Head of caudate nucleus (tissue), 42 donors: ENCODE data around the gene PML.

Experiments
- DNase-seq, 42 donors: peaks; one replicate each; pipeline versions ENCODE4 v3.0.0 to v3.0.0-alpha.2; 2020 to 2021; ENCODE audit warnings: mixed read lengths in 7 of 42
- intact Hi-C: fragments of 100-400 bp; cut with DNase I; formaldehyde crosslinking; loops from one replicate; pipeline ENCODE4 v1.15.0; 2022

Gene PML

GRCh38 chr15:73983211-73983727 is 11.2 kb upstream of the PML start:
- intact Hi-C loops: loop anchor here (10.0 kb wide), 1 partner anchor 62 kb away; no protein-coding TSS in a partner anchor
- DNase-seq: peak in 2 of 42 donors; percentile 29 to 57

GRCh38 chr15:73983773-73984172 is 10.7 kb upstream of the PML start:
- DNase-seq: peak in 1 of 42 donors; percentile 5
- intact Hi-C loops: loop anchor here (10.0 kb wide), 1 partner anchor 61 kb away; no protein-coding TSS in a partner anchor

- no peak for DNase-seq
- intact Hi-C loops: loop anchor here (10.0 kb wide), 1 partner anchor 60 kb away; no protein-coding TSS in a partner anchor
Observed at GRCh38 chr15:73984208-73984979, 10.1 kb upstream of the PML start.

- no peak for DNase-seq
- intact Hi-C loops: loop anchor here (10.0 kb wide), 1 partner anchor 60 kb away; no protein-coding TSS in a partner anchor
Observed at GRCh38 chr15:73985101-73985873, 9.2 kb upstream of the PML start.

GRCh38 chr15:73986055-73986775 is 8.3 kb upstream of the PML start:
- peak in 23 of 42 donors; percentile 18 to 72 (median 43) for DNase-seq
- intact Hi-C loops: loop anchor here (10.0 kb wide), 1 partner anchor 59 kb away; no protein-coding TSS in a partner anchor

GRCh38 chr15:73986776-73987056 is 7.8 kb upstream of the PML start:
- no peak for DNase-seq
- intact Hi-C loops: loop anchor here (10.0 kb wide), 1 partner anchor 58 kb away; no protein-coding TSS in a partner anchor

GRCh38 chr15:73987250-73987649 is 7.3 kb upstream of the PML start:
- intact Hi-C loops: loop anchor here (10.0 kb wide), 1 partner anchor 58 kb away; no protein-coding TSS in a partner anchor

GRCh38 chr15:73987681-73988444 is 6.7 kb upstream of the PML start:
- no peak for DNase-seq
- intact Hi-C loops: loop anchor here (10.0 kb wide), 1 partner anchor 57 kb away; no protein-coding TSS in a partner anchor

More at GRCh38 chr15:73987250-73987649, 7.3 kb upstream of the PML start:
- DNase-seq: no peak

GRCh38 chr15:73988445-73988969 is 6.0 kb upstream of the PML start:
- intact Hi-C loops: loop anchor here (10.0 kb wide), 1 partner anchor 56 kb away; no protein-coding TSS in a partner anchor
- no peak for DNase-seq

GRCh38 chr15:73989001-73989798 is 5.3 kb upstream of the PML start:
- no peak for DNase-seq
- intact Hi-C loops: loop anchor here (10.0 kb wide), 1 partner anchor 56 kb away; no protein-coding TSS in a partner anchor

GRCh38 chr15:73990250-73991005 is 4.1 kb upstream of the PML start:
- intact Hi-C loops: loop anchor here (5.0 kb wide), 1 partner anchor 627 kb away; the partner anchor contains the start of gene CLK3
- no peak for DNase-seq

- peak in 24 of 42 donors; percentile 19 to 79 (median 46) for DNase-seq
- intact Hi-C loops: loop anchor here (5.0 kb wide), 1 partner anchor 626 kb away; the partner anchor contains the start of gene CLK3
Observed at GRCh38 chr15:73991260-73991659, 3.3 kb upstream of the PML start.

- DNase-seq: peak; percentile 66 to 96 (median 92)
- intact Hi-C loops: loop anchor here (5.0 kb wide), 1 partner anchor 625 kb away; the partner anchor contains the start of gene CLK3
Observed at GRCh38 chr15:73991726-73992593, 2.6 kb upstream of the PML start, which contains the start of gene STOML1. TSS of gene STOML1 (minus strand) at chr15:73992295. CDS start at chr15:73992223, 72 bp downstream.

GRCh38 chr15:73992594-73992898 is 2.0 kb upstream of the PML start:
- DNase-seq: no peak
- intact Hi-C loops: loop anchor here (5.0 kb wide), 1 partner anchor 625 kb away; the partner anchor contains the start of gene CLK3
